G401.6 (cell line): ENCODE results near the gene MMS22L.
A peak's percentile ranks its signal among the peaks of the same experiment; 100 is the strongest.
"Not testable (repeated sequence)": the region's sequence is repeated elsewhere in the genome, so short reads cannot be mapped to it uniquely, and the experiment has no call there.

Experiments used
- FAIRE-seq: peaks from 2 replicates; lab custom pipeline; 2012; peaks lifted over from hg19 to GRCh38; lab: Jason Lieb, UNC

The MMS22L gene

DNA sequence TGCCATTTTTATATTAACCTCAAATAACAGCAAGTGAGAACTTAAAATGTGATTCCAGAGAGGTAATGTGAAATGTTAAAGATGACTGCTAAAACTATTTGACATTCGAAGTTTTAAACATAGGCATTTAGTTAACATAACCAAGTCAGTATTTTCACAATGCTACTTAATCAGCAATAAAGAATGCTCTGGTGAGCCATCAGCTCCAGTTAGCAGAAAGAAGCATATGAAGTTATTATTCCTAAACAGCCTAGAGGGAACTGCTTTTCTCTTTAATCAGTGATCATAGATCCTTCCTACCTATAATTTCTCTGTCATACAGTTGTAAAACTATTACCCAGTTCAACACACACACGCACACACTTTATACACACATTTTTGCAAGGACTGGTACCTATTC, 60.1 kb downstream of the MMS22L start:
- no peak for FAIRE-seq

DNA sequence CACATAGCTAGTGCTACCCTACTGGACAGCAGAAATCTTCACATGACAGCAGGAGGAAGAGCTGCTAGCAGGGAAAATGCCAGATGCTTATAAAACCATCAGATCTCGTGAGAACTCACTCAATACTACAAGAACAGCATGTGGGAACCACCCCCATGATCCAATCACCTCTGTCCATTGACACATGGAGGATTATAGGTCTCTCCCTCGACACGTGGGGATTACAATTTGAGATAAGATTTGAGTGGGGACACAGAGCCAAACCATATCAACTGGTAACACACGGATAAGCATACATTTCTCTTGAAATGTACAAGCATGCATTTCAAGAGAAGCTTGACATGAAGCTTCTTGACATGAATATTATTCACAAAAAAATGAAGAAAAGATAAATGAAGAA, 64.1 kb downstream of the MMS22L start:
- no peak for FAIRE-seq

DNA sequence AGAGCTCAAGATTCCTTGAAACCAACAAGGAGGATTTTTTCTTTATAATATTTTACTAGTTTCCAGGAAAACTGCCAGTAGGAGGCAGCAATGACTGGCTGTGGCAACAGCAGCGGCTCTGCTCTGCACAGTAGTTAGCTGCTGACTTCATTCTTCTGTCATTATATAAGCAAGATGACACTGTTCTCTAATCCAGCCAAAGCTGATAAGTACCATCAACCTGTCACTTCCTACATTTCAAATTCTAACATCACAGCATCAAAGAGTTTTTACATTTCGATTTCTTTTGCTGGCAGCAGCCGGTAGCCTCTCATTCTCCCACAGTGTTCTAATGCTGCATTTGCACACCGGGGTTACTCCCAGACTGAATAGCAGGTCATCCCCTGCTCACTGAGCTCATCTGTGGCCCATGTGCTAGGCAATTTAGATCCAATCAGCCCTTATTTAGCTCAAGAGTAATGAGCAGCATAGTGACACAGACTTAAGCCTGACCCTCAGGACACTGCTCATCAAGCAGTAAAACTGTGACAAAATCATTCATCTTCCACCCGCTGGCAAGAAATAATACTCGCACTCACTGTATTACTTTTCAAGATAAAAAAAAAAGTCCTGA, 67.8 kb downstream of the MMS22L start:
- FAIRE-seq = peak; percentile 77

DNA sequence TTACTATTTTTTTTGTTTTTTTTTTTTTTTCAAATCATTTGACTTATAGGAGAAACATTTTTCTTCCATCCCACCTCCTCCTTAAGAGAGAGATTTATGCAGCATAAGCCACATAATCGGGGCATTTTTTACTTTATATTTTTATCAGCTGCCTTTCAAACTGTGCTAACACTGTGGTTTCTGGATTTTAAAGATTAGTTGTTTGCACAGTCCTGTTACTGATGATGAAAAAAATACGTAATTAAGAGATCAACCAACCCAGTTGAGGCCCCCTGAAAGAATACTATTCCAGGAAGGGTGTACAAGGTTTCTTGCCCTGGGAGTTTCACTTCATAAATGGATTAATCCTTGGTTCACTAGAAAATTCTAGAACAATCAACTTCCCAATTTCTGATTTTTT, 68.3 kb downstream of the MMS22L start:
- no peak for FAIRE-seq

DNA sequence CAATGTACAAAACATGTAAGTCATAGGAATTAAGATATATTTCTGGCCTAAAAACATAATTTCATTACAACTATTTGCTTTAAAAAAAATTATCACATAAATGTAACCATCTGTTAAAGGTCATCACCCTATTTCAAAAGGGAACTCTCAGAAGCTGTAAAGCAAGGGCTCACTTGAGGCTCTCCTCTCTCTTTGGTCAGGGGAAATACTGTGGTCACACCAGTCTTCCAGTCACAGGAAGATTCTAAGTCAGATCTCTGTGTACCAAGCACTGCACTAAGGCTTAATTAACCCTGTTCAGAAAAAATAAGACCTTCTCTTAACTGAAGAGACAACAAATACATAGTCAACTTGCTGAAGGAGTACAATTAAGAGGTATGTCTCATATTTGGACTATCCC, 75.6 kb downstream of the MMS22L start:
- FAIRE-seq = no peak

DNA sequence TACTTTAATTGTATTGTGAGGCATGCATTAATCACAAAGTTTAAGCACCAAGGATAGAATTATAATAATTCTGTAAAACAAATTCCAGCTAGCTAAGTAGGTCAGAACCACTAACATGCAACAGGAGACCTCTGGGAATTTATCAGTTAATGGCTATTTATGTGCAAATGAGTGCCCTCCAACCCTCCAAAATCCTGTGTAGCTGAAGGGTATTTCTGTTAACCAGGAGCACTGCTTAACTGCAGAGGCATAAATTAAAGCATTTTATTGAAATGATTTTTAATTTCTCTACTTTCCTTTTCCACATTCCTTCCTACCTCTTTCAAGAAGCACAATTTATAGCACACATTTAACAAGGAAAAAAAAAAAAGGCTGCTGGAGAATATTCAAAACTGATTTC, 77.0 kb downstream of the MMS22L start:
- no peak for FAIRE-seq

DNA sequence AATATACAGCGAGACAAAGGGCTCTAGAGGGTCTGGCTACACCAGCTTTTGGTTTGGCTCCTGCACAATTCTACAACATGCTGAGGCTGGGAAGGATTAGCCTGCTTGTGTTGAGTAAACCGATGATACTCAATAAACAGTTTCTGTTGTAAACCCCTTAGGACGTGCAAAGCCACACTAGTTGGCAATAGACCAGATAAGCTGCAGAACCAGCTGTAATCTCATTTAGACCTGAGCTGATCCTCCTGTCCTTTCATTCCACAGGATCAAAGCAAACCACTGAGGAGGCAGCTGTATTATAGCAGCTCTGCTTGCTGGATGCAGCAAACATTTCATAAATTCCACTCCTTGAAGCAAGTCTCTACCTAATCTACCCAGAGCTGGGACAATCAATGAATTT, 79.7 kb downstream of the MMS22L start:
- no peak for FAIRE-seq

DNA sequence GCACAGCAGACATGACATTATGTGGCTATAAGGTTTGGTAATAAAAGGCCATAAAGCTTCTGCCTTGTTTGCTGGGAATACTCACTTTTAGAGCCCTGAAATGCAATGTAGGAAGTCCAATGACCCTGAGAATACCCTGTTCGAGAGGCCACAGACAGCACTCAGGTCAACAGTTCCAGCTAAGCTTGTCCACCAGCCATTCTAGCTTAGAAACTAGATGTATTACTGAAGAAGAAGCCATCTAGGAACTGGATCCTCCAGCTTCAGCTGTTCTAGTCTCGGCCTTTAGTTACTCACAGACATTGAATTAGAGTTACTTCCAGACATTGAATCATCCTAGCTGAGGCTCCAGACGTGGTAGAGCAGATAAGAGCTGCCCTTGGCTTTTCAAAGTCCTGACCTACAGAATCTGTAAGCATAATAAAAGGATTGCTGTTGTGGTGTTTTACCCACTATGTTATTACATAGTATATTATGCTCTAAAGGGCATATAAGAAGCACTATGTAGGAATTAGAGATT, 84.9 kb downstream of the MMS22L start:
- FAIRE-seq = no peak

DNA sequence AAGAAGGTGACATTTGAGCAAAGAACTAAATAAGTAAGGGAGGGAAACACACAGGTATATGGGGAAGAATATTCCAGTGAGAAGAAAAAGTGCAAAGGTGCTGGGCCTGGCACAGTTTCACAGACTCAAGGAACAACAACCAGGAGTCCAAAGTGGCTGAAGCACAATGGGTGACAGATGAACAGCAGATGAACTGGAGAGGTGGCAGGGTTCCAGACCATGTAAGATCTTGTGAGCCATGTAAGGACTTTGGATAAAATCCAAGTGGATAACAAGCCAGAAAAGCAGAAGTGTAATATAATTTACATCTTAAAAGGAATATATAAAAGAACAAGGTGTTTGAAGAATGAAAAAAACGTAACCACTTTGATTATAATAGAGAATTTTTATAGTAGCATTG, 87.9 kb downstream of the MMS22L start:
- no peak for FAIRE-seq

DNA sequence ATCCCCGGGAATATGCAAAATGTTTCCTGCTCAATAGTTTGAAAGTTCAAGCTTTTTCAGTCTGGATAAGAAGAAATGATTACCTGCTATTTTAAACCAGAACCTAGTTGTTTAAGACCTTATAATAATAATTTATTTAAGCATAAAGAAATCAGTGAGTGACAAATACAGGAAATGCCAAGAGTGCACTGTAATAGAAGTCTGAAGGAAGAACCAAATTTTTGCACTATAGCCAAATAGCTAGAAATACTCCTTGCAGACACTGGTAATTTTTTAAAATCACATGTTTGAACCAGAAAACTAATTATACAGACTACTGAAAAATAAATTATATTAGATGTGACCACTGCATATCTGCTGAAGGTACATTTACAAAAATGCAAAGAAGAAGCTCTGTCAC, 93.2 kb downstream of the MMS22L start:
- no peak for FAIRE-seq

DNA sequence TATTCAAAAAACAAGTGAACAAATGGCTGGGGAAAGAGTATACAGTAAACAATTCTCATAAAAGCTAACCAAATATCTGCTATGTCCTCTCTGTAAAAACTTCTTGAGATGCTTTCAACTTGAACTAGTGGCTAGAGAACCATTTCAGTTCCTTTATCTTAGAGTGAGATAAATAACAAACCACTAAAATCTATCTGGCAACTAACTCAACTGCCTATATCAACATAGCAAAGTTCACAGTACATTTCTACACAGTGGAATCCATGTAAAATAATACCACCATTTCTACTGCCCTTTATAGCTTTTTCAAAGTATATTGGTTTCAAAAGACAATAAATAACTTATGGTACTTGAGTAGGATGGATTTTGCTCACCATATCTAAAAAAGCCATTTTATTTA, 95.1 kb downstream of the MMS22L start:
- no peak for FAIRE-seq

DNA sequence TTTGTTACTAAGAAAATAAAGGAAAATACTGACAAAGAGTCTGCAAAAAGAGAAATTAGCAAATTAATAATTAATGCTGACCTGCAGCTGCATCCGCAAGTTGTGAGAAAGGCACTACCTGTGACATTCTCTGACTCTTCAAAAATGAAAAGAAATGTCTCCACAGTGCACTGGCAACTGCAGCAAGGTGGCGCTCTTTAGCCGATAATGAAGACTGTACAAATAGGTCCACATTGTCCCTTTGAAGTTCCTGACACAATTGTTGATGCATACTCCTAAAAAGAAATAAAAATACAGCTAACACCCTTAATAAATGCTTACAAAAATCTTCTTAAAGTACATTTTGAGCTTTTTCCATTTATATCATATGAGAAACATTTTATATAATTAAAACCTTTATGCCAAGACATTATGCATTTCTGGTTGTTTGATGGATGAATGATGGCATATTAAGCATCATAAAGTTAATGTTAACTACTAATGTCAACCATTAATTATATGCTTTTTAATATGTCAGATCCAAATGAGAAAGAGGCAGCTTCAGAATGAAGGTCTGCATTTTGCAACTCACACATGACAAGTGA, 96.5 kb downstream of the MMS22L start:
- peak; percentile 93 for FAIRE-seq

DNA sequence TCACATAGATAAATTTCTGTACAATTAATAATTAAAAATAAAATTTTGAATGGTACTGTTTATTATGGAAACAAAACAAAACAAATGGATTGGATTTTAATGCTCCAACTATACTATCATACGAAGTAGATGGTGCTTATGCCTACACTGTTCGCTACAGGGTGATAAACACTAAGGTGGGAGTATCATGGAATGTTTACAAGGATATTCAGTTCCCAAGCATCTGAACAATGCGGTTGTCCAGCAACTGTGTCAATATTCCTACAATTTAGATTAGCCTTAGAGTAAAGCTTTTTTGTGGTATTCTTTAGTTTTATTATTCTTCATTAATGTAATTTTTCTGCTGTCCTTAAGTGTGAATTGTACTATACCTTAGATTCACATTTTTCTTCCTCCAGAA, 105.1 kb downstream of the MMS22L start:
- no peak for FAIRE-seq

DNA sequence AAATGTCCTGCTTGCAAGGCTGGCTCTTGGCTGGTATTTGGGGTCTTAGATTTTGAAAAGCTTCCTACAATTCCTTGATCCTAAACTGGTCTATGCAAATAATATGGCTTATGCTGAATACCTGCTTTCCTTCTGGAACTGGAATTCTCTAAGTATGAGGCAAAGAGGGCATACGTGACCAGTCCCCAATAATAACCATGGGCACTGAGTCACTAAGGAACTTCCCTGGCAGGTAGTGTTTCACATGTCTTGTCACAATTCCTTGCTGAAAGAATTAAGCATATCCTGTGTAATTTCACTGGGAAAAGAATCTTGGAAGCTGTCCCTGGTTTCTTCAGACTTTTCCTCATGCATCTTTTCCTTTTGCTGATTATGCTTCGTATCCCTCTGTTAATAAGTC, 106.5 kb downstream of the MMS22L start:
- FAIRE-seq = no peak

DNA sequence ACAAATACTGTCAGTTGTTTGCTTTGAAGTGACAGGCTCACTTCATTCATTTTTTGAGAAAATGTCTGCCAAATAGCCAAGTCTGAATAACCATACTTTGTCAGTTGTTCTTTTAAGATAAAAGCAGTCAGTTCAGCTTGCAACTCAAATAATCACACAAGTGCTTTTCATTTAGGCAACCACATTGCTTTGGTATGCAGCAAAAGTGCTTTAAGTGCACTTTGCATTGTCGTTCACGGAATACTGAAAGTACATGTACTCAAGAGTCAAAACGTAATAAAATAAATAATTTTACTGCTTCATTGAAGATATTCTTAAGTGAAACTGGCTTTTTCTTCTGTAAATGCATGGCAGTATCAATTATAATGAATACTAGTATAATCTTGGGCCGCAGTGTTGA, 107.2 kb downstream of the MMS22L start:
- FAIRE-seq = no peak

DNA sequence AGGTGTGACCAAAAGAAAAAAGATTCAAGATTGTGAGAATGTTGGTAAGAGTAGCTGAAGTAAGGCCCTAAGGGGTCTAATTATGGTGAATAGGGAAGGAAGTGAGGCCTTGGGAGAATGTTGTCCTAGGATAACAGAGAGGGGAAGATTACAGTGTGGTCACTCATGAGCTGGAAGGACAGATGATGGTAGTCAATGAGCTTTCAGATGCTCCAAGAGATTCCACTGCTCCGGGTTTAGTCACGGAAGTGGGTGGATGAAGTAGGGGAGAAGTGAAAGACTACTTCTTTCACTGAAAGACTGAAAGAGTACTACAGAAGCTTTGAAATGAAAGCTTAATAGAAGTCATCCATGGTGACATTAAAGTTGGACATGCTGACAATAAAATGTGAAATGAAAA, 108.5 kb downstream of the MMS22L start:
- FAIRE-seq = no peak

DNA sequence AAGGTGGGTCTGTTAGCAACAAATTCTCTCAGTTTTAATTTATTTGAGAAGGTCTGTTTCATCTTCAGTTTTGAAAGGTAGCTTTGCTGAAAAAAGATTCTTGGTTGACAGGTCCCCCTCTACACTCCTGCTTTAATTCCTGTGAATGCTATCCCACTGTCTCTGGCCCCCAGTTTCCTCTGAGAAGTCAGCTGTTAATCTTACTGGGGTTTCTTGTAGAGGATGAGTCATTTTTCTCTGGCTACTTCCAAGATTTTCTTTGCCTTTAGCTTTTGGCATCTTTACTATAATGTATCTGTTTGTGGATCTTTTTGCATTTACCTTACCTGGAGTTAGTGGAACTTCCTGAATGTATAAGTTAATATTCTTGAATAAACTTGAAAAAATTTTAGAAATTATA, 122.7 kb downstream of the MMS22L start:
- FAIRE-seq = no peak

DNA sequence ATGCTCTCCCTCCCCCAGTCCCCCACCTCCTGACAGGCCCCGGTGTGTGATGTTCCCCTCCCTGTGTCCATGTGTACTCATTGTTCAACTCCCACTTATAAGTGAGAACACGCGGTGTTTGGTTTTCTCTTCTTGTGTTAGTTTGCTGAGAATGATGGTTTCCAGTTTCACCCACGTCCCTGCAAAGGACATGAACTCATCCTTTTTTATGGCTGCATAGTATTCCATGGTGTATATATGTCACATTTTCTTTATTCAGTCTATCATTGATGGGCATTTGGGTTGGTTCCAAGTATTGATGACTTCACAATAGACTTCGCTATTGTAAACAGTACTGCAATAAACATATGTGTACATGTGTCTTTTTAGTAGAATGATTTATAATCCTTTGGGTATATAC, 127.6 kb downstream of the MMS22L start:
- FAIRE-seq = not testable (repeated sequence)

DNA sequence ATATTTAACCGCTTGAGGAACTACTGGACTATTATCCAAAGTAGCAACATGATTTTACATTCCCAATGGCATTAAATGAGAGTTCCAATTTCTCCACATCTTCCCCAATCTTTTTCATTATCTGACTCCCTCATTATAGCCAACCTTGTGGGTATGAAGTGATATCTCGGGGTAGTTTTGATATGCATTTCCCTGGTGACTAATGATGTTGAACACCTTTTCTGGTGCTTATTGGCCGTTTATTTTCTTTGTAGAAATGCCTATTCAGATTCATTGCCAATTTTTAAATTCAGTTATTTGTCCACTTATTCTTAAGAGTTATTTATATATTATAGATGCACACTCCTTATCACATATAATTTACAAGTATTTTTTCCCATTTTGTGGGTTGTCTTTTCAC, 129.0 kb downstream of the MMS22L start:
- FAIRE-seq = no peak

DNA sequence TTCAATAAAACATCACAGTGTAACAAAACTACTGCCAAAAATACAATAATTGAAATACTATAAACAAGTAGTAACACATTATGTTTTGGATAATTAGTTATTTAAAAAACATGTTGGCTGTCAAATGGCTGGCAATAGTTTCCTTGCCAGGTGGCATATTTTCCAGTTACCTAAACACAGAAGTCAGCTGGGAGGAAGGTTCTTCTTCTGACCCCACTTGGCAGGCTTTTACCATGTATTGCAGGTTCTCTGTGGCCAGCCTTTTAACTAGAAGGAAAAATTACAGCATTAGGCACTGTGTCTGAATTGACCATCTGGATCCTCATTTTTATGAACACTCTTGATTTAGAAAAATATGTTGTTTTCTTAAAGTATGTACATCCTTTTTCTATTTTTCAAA, 131.4 kb downstream of the MMS22L start:
- FAIRE-seq = no peak

DNA sequence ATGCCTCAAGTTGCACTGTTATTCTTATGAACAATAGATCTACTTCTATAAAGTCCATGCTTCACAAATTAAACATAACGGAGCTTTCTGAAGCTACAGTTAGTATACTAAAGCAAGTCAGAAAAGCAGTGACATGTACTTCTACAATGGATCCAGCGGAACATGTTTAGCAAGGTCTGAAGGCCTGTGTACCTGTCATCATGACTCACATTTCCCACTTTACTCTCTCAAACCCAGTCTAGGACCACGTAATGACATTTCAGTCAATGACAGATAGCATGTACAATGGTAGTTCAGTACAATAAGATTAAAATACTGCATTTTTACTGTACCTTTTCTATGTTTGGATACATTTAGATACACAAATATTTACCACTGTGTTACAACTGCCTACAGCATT, 132.1 kb downstream of the MMS22L start:
- no peak for FAIRE-seq

DNA sequence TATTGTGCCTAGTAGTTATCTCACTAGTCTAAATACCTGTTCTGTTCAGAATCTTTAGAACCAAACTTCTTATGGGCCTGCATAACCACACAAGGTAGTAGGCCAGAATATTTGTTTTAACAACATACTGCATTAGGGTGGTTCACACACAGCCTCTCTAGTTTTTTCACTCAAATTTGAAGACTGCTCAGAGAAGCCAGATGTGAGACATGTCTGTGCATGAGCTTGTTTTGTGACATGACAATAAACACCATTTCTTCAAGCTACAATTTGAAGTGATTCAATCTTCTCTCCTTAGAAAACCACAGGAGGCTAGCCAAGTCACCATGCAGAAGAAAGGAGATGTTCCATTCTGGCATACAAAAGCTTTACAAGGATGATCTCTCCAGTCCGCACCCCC, 135.6 kb downstream of the MMS22L start:
- no peak for FAIRE-seq

DNA sequence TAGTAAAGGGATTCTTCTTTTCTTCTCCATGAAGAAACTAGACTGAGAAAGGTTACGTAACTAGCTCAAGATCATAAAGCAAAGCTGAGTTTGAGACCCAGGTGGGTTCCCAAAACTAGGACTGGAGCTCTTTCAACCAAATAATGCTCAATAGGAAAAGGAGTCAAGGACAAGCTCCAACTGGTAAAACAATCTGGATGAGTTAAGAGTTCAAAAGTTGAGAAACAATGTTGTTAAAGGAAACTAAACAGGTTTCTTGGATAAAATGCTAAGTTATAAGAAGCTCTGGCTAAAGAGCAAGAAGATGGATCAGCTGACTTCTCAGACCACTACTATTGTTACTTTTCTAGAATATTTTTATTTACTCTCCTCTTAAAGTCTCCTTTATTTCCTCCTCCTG, 137.3 kb downstream of the MMS22L start:
- FAIRE-seq = no peak

DNA sequence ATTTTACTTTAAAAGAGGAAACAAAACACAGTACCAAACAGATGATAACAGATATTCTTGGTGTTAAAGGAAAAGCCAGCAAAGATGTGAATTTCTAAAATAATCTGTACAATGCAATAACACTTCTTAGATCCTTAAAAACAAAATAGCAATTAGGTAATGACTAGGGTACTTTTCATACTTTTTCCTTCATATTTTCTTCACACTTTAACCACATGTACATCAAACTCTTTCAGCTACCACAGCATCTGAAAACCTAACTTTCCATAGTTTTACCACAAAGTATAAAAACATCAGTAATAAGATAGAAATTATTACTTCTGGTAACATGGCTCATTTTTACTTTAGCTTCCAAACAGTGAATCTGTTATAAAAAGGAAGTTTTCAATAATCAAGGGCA, 141.3 kb downstream of the MMS22L start:
- peak; percentile 71 for FAIRE-seq

DNA sequence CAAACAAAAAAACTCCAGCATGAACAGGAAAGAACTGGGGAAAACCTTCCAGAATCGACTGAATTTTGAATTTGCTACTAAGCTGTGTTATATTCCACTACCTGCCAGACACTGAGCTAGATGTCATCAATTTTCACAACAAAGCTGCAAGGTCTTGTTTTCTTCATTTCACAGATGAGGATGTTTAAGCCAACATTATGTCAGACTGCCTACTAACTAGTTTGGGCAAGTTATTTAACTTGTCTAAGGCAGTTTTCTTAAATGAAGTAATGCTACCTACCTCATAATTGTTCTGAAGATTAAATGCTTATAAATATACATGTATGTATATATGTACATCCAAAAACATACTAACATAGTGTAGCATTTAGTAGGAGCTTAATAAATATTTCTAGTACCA, 144.4 kb downstream of the MMS22L start:
- no peak for FAIRE-seq
